ENCODE results near the gene SSR3.

DNA sequence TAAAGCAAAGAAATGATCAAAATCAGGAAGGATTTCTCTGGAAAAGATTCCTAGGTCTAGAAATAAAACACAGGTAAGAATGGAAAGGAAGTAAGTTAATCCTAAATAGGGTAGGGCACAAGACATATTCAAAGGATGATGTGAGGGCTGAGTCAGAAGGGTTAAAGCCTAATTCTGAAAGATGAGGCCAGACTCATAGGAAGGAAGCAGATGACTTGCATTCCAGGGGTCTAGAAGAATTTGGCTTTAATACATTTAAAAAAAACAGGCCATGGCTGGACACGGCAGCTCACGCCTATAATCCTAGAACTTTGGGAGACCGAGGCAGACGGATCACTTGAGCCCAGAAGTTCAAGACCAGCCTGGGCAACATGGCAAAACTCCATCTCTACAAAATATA is 3.2 kb downstream of the SSR3 start:
- TF ChIP-seq, protein P1, sequence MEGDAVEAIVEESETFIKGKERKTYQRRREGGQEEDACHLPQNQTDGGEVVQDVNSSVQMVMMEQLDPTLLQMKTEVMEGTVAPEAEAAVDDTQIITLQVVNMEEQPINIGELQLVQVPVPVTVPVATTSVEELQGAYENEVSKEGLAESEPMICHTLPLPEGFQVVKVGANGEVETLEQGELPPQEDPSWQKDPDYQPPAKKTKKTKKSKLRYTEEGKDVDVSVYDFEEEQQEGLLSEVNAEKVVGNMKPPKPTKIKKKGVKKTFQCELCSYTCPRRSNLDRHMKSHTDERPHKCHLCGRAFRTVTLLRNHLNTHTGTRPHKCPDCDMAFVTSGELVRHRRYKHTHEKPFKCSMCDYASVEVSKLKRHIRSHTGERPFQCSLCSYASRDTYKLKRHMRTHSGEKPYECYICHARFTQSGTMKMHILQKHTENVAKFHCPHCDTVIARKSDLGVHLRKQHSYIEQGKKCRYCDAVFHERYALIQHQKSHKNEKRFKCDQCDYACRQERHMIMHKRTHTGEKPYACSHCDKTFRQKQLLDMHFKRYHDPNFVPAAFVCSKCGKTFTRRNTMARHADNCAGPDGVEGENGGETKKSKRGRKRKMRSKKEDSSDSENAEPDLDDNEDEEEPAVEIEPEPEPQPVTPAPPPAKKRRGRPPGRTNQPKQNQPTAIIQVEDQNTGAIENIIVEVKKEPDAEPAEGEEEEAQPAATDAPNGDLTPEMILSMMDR (IDR thresholded peaks at IDR 0.05; ENCODE audit: insufficient read depth, low read depth, low read length) = no peak
- TF ChIP-seq EZH2 (IDR thresholded peaks at IDR 0.05; ENCODE audit: insufficient read depth, low read length) = no peak

Data from astrocyte (in vitro differentiated cells and primary cell).